ENCODE data around the gene CPS1.

GRCh38 chr2:210642333-210642732 is 85.9 kb downstream of the CPS1 start:
- TF ChIP-seq CTCF (IDR thresholded peaks at IDR 0.05) = no peak
- no peak for TF ChIP-seq POLR2A (IDR thresholded peaks at IDR 0.05)
